Activated B cell treated with CpG ODN at 0.5 μM for 24 hours (primary cell): ENCODE data around the gene SPDYA. TPM values are rescaled to one million over a fixed set of nuclear protein-coding genes. Genes with fewer than 3 reads are reported as not detected.

Experiments used
- ATAC-seq: fragments of 200-7000 bp; cut with Tn5 transposase; one replicate; pipeline ENCODE4 v1.10.0; 2021; ENCODE audit warnings: low read depth, mild to moderate bottlenecking, moderate library complexity
- CTCF ChIA-PET: fragments of 350-600 bp; sonication (Branson Sonifier 250); formaldehyde crosslinking; loops from one replicate; lab custom pipeline; 2021; ENCODE audit warnings: antibody characterized with exemption; lab: Charles Lee
- POLR2A ChIA-PET: fragments of 350-600 bp; sonication (Branson Sonifier 250); formaldehyde crosslinking; loops from one replicate; lab custom pipeline; 2021; ENCODE audit warnings: antibody characterized with exemption; lab: Charles Lee
- DNase-seq: peaks from one replicate; pipeline ENCODE4 v3.0.0; 2022
- H3K27ac Mint-ChIP-seq: one replicate; pipeline ENCODE4 v1.8.0; 2020; ENCODE audit warnings: mixed read lengths
- H3K27me3 Mint-ChIP-seq: one replicate; pipeline ENCODE4 v1.8.0; 2021; ENCODE audit warnings: mixed read lengths
- H3K36me3 Mint-ChIP-seq: one replicate; pipeline ENCODE4 v1.8.0; 2021; ENCODE audit warnings: low read depth, mixed read lengths
- H3K4me1 Mint-ChIP-seq: one replicate; pipeline ENCODE4 v1.8.0; 2021; ENCODE audit warnings: mixed read lengths
- H3K4me3 Mint-ChIP-seq: one replicate; pipeline ENCODE4 v1.8.0; 2020; ENCODE audit warnings: mild to moderate bottlenecking, mixed read lengths
- H3K9me3 Mint-ChIP-seq: one replicate; pipeline ENCODE4 v1.8.0; 2020; ENCODE audit warnings: mixed read lengths
- intact Hi-C: fragments of 100-400 bp; cut with micrococcal nuclease; formaldehyde crosslinking; loops from one replicate; pipeline ENCODE4 v1.15.1; 2024
- total RNA-seq: library from RNA; stranded (reverse); gene quantifications from 2 replicates; pipeline ENCODE4 v1.2.3, GENCODE V29; 2022
- TF ChIP-seq, protein P1 (sequence below): fragments of 200-600 bp; IDR thresholded peaks from one replicate; pipeline ENCODE4 v1.8.0; 2022; ENCODE audit warnings: antibody characterized with exemption, mild to moderate bottlenecking

The SPDYA gene
- total RNA-seq, 1 donor from 2014 or later = 1.6 TPM

DNA sequence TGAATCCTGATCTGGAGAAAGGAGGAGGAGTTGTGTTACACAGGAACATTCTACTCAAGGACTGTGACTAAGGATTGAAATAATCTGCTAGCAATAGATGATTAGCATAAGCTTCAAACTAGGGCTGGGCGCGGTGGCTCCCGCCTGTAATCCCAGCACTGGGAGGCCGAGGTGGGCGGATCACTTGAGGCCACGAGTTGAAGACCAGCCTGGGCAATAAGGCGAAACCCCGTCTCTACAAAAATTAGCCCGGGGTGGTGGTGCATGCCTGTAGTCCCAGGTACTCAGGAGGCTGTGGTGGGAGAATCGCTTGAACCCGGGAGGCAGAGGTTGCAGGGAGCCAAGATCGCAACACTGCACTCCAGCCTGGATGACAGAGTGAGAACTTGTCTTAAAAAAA lies 58.0 kb downstream of the SPDYA start:
- intact Hi-C loops = no loop called here
- no peaks in the 10 kb centered on the region for H3K27me3 Mint-ChIP-seq
- CTCF ChIA-PET = no interaction called here
- H3K36me3 Mint-ChIP-seq = peaks cover 35% of the 10 kb centered on the region
- no peaks in the 10 kb centered on the region for H3K9me3 Mint-ChIP-seq
- DNase-seq (no peak), ATAC-seq (no peak)
- TF ChIP-seq, protein P1, sequence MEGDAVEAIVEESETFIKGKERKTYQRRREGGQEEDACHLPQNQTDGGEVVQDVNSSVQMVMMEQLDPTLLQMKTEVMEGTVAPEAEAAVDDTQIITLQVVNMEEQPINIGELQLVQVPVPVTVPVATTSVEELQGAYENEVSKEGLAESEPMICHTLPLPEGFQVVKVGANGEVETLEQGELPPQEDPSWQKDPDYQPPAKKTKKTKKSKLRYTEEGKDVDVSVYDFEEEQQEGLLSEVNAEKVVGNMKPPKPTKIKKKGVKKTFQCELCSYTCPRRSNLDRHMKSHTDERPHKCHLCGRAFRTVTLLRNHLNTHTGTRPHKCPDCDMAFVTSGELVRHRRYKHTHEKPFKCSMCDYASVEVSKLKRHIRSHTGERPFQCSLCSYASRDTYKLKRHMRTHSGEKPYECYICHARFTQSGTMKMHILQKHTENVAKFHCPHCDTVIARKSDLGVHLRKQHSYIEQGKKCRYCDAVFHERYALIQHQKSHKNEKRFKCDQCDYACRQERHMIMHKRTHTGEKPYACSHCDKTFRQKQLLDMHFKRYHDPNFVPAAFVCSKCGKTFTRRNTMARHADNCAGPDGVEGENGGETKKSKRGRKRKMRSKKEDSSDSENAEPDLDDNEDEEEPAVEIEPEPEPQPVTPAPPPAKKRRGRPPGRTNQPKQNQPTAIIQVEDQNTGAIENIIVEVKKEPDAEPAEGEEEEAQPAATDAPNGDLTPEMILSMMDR = no peak
- H3K27ac Mint-ChIP-seq = peak overlapping the region; percentile 60
- H3K4me1 Mint-ChIP-seq = peaks cover 49% of the 10 kb centered on the region
- peak overlapping the region; percentile 74 for H3K4me3 Mint-ChIP-seq
- POLR2A ChIA-PET = interaction anchor here (3.9 kb wide), 1 partner anchor 25 kb away, joined by 118 read pairs; the partner anchor contains the start of gene WDR43

DNA sequence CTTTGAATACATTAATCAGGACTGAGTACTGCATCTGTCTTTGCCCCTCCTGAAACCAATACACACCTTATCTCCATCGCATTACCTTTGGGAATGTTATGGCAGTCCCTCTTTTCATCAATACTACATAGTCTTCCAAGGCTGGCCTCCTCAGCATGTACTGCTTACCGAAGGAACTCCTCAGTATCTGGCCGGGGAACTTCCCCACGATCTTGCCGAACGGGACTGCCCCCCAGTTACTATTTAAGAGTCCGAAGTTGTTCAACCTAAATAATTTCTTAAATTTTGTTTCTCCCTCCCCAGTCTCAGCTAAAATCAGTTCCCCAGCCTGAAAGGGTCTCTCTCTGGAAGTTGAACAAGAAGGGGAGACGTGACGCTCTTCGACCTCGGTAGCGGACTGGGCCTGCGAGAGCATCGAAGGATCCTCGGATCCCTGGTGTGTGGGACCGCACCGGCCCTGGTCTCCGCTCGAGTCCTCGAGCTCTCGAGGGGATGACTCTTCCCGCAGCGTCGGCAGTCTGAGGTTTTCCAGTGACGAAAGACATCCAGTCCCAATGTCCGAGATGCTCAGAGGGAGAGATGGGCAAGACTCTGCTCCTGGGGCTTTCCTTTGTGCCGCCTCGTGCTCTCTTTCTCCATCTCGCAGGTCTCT lies 59.0 kb downstream of the SPDYA start:
- Mint-ChIP-seq H3K27ac (peak overlapping the region; percentile 99), H3K36me3 (peaks cover 27% of the 10 kb centered on the region), H3K4me3 (peak overlapping the region; percentile 97), H3K27me3 (no peaks in the 10 kb centered on the region), H3K9me3 (no peaks in the 10 kb centered on the region), H3K4me1 (peaks cover 42% of the 10 kb centered on the region)
- DNase-seq = no peak
- intact Hi-C loops = loop anchor here (1.0 to 2.0 kb wide), 3 partner anchors 25 to 979 kb away; partner anchors contain the start of genes BABAM2, PPP1CB, RBKS and WDR43
- ChIA-PET POLR2A (interaction anchor here (0.8 to 3.9 kb wide), 8 partner anchors 9 to 1818 kb away, joined by 3 to 118 read pairs (median 4); partner anchors contain the start of genes AGBL5, BABAM2, PPP1CB and RBKS), CTCF (interaction anchor here (1.3 kb wide), 1 partner anchor 275 kb away, joined by 9 read pairs; no protein-coding TSS in a partner anchor)
- TF ChIP-seq, protein P1 = no peak
- peak; percentile 6 for ATAC-seq

DNA sequence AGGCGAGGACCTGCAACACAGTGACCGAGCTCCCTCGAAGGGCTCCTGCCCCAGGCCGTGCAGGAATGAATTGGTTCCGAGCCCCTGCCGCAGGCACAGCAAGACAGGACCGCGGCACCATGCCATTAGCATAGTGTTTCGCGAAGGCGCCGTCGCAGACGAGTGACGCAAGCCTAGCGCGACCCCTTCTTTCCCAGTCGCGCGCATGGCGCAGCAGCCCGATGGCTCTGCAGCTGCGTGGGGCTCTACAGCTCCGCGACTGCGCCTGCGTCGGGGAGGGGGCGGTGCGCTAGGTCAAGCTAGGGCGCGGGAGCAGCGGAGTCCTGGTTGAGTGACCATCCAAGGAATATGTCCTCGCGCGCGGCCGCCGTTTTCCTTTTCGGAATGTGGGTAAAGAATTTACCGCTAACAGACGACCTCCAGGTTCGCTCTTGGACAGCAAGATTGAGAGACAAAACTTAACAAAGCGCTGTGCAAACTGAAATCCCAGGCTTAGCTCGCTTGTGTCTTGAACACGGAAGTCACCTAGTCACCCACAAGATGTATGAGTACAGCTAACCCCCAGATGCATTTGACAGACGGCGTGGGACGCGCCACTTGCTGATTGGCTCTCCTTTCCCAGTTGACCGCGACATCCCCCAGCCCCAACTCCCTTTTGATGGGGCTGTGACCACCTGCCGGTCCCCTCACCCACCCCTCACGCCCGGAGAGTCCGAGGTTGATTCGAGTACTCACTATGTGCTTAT lies 59.7 kb downstream of the SPDYA start, which contains the start of gene TRMT61B:
TSS of gene TRMT61B (minus strand) at position 164 of the 746 bp plus-strand sequence. CDS start at position 132, 32 bp downstream.
- H3K27ac Mint-ChIP-seq = peak within 1 kb of the TSS; percentile 99
- CTCF ChIA-PET = interaction anchor here (0.7 to 1.3 kb wide), 2 partner anchors 24 to 276 kb away, joined by 3 to 9 read pairs; partner anchors contain the start of gene WDR43
- ATAC-seq = peak; percentile 97
- no peaks in the 10 kb centered on the region for H3K27me3 Mint-ChIP-seq
- TF ChIP-seq, protein P1 = no peak
- H3K4me1 Mint-ChIP-seq = peaks cover 38% of the 10 kb centered on the region
- H3K4me3 Mint-ChIP-seq = peak within 1 kb of the TSS; percentile 97
- no peaks in the 10 kb centered on the region for H3K9me3 Mint-ChIP-seq
- intact Hi-C loops = loop anchor here (1.0 to 2.0 kb wide), 3 partner anchors 24 to 980 kb away; partner anchors contain the start of genes BABAM2, PPP1CB, RBKS and WDR43
- POLR2A ChIA-PET = interaction anchor here (0.7 to 3.9 kb wide), 11 partner anchors 10 to 1819 kb away, joined by 3 to 118 read pairs (median 4); partner anchors contain the start of genes AGBL5, BABAM2, PPP1CB and RBKS
- peak; percentile 98 for DNase-seq
- H3K36me3 Mint-ChIP-seq = peaks cover 21% of the 10 kb centered on the region

DNA sequence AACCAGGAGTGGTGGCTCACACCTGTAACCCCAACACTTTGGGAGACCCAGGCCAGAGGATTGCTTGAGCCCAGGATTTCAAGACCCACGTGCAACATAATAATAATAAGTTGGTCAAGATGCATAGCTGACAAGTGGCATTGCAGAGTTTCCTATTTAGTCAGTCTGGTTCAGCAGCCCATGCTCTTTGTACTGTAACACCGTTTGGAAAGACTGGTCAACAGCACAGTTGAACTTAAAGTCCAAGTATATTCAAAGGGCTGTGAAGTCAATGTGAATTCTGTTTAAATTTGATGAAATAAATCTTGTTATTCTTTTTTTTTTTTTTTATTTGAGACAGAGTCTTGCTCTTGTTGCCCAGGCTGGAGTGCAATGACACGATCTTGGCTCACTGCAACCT lies 61.0 kb downstream of the SPDYA start:
- H3K27me3 Mint-ChIP-seq = peaks cover 8% of the 10 kb centered on the region
- no peak overlapping the region for H3K27ac Mint-ChIP-seq
- ChIA-PET CTCF (no interaction called here), POLR2A (interaction anchor here (0.7 to 3.9 kb wide), 4 partner anchors 21 to 130 kb away, joined by 3 to 118 read pairs (median 5); partner anchors contain the start of gene WDR43)
- no peak for DNase-seq
- peaks cover 32% of the 10 kb centered on the region for H3K4me1 Mint-ChIP-seq
- intact Hi-C loops = loop anchor here (2.0 kb wide), 1 partner anchor 981 kb away; the partner anchor contains the start of genes BABAM2 and RBKS
- TF ChIP-seq, protein P1 = no peak
- peak overlapping the region; percentile 97 for H3K4me3 Mint-ChIP-seq
- peaks cover 18% of the 10 kb centered on the region for H3K36me3 Mint-ChIP-seq
- ATAC-seq = no peak
- H3K9me3 Mint-ChIP-seq = no peaks in the 10 kb centered on the region
